AG20443 (cell line): Measurements from ENCODE around the gene CD164L2.

ENCODE experiments used
- DNase-seq: peaks from one replicate; pipeline ENCODE4 v3.0.0; 2012; ENCODE audit warnings: low spot score, mixed read lengths

CD164L2 gene

DNA sequence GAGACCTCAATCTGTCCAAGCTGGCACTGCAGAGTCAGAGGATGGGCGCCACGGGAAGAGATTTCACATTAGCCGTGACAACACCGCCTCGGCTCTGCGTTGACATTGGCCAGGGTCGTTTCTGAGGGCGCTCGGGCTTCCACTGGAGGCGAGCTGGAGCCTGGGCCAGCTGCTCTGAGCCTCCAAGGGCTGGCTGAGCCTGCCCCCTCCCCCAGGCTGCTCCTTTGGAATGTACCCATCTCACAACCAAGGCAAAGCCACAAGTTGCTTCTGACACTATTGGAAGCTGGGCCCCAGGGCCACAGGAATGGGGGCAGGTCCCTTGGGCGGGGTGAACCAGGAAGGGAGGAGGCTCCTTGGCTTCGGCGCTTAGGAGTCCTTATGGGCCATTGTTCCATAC, 21.9 kb upstream of the CD164L2 start:
- peak; percentile 86 for DNase-seq

DNA sequence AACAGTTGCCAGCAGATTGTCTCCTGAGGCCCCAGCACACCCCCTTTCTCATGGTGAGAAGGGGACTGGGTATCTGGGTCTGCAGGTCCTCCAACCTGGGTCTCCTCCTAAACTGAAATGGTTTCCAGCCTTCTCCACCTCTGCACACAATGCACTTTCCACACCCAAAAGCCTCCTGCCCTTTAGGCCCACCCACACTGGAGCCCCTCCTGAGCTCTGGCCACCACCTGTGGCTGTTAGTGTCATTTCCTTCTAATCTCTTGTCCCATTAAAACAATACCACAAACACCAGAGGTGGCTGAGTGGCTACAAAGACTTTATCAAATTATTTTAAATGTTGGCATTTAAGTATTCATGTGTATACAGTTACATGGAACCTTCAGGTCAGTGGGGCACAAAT, 20.8 kb upstream of the CD164L2 start:
- no peak for DNase-seq

DNA sequence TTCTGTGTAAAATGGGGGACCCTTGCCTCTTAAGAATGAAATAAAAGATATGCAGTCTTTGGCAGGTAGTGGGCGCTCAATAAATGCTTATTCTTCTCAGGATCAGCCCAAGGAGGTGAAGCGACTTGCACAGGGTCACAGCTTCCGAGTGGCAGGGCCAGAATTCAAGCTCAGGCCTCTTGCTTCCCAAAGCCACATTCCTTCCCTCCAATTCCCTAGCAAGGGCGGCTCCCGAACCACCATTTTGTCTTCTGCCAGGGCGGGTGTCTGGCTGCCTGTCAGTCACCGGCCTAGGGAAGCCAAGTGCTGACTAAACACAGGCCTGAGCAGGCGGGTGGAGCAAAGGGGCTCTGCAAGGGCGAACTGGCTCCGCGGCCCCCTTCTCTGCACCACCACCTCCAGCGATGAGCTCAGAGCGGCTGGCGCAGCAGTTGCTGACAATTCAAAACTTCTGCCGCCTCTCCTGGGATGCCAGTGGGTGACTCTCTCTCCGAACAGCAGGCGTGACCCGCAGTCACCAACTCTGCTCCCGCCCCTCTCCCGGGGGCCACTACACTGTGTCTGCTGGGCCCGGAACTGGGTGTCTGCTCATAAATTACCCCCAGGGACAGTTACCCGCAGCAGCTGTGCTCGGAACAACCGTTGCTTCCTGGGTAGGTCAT, 20.1 kb upstream of the CD164L2 start:
- peak; percentile 75 for DNase-seq

DNA sequence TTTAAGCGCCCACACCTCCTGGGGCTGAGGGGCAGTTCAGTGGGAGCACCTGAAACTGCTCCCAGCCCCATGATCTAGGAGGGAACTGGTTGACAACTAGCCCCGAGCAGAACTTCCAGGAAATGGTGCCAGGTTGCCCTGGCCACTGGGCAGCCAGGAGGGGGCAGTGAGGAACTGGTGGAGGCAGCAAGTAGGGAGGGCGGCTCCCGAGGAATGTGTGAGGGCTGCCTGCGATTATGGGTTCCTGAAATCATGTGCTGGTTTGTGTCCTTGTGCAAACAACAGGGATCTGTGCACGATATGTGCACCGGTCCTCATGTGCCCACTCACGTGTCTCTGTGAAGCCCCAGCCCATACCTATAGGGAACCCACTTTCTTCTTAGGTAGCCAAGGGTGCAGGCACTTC, 19.2 kb upstream of the CD164L2 start:
- DNase-seq, result peak; percentile 86

DNA sequence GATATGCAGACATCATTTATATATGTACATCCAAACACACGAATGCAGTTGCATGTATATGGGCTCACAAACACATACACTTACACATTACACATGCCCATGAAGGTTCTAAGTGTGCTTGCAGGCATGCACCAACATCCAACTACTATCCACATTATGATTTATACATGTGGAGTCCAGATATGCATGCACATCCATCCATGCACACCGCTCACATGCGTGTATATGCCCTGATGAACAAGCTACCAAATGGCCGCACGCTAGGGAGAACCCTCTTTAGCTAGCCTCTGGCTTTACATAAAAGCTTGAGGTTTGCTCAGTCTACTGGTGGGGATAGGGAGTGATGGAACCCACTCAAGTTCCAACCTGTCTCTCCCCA, 17.8 kb upstream of the CD164L2 start:
- DNase-seq, result no peak

DNA sequence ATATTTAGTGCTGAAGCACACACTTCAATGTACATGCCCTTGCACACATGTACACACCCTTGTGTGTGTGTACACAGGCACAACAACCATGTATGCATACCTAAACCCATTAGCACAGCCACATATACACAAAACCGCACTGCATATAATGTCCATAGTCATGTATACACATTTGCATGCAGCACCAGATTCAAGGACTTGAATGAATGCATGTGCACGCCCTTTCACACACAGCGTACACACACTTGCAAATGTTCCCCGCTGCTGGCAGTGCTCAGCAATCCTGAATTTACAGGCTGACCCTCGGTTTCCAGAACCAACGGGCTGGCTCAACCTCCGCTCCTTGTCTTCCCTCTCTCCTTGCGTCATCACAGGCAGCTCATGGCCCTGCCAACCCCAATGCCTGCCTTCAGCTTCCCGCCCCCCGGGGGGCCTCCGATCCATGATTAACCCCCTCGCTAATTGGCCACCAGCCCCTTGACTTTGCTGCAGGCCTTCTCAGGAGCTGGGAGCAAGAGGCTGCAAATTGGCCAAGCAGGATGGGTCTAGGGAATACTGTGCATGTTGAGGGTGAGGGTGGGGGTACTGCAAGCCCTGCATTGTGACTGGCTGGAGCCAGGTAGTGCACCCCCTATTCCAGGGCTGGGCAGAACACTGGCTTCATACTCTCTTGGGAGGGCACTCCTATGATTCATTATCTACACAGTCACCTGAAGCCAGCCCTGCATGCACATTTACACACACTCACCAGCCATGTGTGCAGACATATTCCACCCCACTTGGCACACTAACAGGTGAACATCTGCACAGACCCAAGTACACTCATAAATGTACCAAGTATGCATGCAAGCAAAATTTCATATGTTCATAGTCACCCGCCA, 17.2 kb upstream of the CD164L2 start:
- peak; percentile 41 for DNase-seq

DNA sequence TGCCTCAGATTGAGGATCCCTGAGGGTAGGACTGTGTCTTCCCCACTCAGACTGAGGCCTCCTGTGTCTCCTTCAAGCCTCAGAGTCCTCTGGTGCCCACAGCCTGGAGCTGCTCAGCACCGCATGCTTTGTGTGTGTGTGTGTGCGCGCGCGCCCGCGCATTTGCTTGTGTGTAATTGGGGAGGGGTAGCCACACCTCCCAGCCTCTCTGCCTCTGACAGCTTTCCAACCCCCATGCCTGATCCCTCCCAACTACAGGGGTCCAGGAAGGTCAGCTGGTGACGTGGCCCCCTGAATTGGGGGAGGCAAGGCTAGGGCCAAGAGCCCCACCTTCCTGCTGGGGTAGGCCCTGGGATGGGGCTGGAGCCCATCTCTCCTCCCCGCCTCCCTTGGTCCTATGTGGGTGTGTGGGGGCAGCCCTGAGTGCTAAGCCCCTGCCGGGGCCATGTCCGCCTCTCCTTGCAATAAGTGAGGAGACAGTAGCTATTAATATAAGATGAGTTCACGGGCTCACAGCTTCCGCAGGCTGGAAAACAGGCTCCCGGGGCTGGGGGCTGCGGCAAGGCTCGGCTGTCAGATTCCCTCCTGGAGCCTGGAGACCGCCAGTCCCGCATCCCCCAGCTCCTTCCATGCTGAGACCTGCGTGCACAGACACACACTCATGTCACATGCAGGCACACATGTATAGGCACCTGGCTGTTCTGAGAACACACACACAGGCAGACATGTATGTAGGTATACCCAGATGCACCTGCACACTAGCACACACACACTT, 16.3 kb upstream of the CD164L2 start:
- no peak for DNase-seq

DNA sequence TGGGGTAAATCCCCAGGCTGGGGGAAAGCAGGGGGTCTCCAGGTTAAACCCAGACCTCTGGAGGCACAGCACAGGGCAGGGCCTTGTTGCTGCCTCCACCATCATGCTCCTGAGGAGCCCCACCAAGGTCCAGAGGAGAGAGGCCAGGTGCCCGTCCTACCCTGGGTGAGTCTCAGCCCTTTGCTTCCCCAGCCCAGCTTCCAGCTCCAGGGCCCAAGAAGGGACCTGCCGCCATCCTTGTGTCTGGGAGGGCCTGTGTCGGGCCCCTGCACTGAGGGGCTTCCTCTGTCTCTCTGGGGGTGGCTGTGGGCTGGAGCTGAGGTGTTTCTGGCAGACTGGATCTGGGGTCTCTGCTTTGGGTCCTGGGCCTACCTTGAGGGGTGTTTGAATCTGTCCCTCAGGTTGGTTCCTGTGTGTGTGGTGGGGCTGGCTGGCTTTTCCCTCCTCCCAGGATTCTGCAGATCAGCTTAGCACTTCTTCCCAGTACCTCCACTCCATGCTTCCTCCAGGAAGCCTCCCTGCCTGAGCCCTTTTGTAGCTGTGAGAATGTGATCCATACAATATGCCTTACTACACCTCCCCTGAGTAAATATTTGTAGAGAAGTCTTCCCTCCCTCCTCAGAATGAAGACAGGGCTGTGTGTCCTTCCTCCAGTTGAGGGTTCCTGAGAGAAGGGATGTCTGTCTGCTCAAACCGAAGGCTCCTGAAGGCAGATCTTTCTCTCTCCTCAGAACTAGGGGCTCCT, 15.4 kb upstream of the CD164L2 start:
- DNase-seq, result no peak

DNA sequence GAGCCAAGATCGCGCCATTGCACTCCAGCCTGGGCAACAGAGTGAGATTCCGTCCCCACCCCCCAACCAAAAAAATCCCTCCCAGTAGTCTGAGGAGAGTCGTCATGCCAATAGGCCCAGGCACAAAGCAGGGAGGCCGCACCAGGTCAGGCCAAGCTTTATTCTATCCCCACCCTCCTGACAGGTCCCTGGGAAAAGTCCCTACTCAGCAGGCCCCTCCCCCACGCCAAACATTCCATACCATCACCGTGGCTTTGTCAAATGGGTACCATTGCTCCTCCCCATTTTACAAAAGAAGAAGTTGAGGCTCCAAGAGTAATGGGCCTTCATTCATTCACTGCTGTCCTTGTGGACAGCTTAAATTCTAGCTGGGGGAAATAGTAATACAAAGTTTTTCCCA, 14.6 kb upstream of the CD164L2 start:
- DNase-seq, result no peak

DNA sequence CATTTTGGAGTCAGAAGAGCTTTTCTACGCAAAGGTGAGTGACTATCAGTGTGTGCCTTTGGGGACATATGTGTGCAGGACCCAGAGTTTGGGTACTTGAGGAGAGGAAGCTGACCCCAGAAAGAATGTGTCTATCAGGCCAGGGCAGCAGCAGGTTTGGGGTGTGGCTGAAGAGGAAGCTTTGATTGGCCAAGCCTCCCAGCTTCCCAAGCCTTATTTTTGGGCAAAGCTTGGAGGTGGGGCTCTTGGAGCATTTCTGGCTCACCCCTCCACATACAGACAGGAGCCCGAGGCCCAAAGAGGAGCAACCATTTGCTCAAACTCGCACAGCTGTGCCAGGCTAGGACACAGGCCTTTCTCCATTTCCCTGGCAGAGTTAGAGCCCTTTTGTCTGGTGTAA, 14.0 kb upstream of the CD164L2 start:
- DNase-seq, result no peak

DNA sequence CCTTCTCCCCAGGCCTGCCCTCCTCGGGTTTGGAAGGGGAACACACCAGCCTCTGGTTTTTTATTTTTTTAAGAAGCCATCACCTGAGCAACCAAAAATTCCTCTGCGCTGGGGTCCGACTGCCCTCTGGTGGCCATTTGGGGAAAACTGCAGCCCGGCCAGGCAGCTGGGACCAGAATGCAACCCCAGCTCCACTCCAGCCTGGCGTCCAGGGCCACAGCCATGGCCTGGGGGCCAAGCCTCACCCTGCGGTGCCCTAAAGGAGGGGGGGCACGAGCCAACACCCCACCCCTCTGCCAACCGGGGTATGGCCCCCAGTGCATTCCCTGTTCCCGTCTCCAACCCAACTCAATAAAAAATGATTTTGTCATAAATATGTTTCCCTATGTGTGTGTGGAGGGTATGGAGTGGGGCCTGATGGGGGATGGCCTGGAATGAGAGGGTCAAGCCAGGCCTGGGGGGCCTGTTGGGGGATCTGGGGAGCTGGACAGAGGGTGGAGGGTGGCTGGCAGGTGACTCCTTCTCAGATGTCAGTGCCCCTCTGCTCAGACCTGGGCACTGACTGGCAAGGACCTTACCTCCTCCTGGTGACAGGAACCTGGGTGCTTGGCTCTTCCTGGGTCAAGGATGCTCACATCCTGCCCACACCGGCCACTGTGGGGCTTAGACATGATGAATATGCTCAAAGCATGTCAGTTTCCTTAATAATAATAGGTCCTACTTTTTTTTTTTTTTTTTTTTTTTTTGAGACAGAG, 12.5 kb upstream of the CD164L2 start:
- DNase-seq, result peak; percentile 88

DNA sequence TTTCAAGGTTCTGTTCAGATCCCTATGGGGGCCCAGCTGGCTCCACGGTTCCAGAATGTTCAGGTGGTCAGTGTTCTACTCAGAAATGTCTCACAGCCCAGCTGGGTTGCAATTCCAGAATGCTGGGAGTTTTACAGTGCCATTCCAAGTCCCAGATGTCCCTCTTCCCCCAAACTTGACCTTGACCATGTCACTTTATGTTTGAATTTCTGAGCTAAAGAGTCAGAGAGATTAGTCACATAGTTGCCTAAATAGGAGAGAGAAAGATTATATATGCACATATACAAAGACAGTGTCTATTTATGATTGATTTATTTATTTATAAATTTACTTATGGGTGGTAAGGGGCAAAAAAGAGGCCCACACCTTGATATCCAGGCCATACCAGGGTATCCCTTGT, 11.8 kb upstream of the CD164L2 start:
- DNase-seq, result no peak

DNA sequence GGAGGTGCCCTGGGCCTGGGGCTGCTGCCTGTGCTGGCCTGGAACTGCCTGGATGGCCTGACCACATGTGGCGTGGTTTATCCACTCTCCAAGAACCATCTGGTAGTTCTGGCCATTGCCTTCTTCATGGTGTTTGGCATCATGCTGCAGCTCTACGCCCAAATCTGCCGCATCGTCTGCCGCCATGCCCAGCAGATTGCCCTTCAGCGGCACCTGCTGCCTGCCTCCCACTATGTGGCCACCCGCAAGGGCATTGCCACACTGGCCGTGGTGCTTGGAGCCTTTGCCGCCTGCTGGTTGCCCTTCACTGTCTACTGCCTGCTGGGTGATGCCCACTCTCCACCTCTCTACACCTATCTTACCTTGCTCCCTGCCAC, 11.1 kb upstream of the CD164L2 start:
- no peak for DNase-seq

DNA sequence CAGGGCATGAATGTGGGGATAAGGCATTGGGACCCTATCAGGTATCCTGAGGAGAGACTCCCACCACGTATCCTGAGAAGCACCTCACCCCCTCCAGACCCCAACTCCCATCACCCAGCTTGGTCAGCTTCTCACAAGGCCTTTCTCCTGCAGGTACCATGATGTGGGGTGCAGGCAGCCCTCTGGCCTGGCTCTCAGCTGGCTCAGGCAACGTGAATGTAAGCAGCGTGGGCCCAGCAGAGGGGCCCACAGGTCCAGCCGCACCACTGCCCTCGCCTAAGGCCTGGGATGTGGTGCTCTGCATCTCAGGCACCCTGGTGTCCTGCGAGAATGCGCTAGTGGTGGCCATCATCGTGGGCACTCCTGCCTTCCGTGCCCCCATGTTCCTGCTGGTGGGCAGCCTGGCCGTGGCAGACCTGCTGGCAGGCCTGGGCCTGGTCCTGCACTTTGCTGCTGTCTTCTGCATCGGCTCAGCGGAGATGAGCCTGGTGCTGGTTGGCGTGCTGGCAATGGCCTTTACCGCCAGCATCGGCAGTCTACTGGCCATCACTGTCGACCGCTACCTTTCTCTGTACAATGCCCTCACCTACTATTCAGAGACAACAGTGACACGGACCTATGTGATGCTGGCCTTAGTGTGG, 10.6 kb upstream of the CD164L2 start:
- no peak for DNase-seq

DNA sequence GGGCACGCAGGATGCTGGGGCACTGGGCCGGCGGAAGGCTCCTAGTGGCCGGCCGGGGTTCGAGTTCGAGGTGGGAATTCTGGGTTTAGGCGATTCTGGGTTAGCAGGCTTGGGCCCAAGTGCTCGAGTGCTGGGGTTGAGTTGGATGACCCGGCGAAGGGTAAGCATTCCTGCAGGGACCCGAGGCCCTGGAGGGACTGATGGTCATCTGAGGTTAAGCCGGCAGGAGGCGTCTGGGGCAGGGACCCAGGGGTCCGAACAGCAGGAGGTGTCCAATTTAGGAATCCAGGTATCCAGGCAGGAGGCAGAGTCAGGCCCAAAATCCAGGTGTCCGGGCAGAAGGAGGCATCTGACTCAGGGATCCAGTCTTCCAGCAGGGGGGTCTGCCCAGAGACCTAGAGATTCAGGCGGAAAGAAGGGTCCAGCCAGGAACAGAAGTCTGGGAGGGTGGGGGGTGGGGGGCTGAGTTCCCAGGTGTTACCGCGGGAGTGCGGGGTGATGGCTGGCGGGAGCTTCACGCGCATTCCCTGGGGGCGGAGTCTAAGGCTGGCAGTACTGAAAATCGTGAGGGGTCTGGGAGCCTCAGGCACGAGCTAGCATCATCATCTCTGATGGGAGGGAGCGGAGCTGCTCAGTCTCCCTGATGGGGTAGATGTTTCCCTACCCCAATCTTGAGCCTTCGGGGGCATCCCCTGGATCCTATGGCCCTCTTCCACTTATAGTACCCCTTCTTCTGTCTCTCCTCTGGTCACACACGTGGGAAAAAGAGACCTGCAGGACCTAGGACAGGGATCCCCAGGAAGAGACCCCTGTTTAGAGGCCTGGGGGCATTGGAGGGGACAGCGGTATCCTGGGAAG, 9.9 kb upstream of the CD164L2 start:
- no peak for DNase-seq

DNA sequence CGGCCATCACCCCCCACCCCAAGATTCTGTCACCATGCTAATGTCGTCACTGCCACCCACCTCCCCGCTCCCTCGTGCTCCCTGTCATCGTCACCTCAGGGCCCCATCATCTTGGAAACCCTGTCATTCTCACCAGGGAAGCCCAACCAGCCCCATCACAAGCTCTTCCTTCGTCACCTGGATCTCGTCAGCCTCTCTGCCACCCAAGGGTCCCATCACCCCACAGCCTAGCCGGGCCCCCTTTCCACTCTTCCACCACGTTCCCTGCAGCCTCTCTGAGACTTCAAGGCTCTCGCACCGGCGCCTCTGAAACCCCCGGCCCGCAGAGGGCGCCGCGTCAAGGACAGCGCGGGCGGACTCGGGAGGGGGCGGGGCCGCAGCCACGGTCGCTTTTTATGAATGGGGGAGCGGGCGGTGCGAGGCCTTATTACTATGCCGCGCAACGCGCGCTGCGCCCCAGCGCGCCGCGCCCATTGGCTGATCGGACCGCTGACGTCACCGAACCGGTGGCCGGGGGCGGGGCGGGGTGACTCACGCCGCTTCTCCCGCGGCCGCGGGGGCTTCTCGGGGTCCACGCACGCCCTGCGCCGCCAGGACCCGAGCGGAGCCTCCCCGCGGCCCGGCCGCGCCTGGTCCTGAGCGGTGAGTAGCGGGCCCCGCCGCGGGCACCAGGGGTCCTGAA, 9.1 kb upstream of the CD164L2 start, which contains the start of gene GPR3:
Gene GPR3 (plus strand): TSS at position 527 of the 682 bp plus-strand sequence. CDS start 1,177 bp downstream, outside the sequence.
- DNase-seq, result peak; percentile 98

DNA sequence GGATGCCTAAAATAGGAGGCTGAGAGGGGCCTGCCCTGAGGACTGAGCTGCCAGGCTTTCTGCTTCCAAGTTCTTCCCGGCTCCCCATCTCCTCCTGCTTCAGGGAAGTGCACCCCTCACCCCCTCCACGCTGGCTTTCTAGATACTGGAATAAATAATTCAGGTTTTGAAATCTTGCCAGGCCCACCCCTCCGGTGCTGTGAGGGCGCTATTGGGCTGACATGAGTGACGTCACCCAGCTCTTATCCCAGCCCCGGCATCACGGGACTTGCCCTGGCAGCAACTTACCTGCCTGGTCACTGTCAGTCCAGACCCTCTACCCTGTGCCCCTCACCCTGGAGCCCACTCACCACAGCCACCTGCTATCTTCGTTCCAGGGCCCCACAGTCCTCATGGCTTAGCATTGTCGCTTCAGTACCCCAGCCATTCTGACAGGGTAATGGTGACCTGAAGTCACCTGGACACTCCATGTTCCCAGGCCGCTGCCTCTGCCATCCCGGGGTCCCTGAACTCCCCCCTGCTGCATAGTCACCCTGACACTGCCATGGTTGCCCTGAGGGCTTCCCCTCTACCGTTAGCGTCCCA, 8.5 kb upstream of the CD164L2 start:
- DNase-seq, result peak; percentile 70

DNA sequence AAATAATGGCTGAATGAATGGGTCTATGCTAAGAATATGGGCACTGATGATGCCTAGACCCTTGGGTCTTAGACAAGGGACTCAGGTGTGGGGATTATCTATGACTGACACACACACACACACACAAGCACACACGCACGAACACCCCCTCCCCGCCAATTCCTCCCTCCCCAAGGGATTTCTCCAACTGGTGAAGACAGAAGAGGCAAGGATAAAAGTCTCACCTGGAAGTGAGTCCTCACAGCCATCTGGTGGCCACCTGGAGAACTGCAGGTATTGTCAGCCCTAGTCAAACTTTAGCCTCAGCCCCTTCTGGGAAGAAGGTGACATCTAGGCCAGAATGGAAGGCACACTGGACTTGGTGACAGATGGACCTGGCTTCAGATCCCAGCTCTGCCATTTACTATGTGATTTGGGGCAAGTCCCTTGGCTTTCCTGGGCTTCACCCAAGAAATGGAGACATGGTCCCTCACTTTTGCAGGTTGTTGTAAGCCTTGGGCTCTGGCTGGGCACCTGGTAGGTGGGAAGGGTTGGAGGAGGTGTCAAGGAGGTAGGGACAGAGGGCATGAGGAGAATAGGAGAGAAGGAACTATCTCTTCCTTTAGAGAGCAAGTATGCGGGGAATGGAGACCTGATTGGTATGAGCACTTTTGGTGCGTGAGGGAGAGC, 5.3 kb upstream of the CD164L2 start:
- DNase-seq, result peak; percentile 51
